Amygdala (tissue), 56 donors: ENCODE results near the gene TBC1D3B.
"Not testable (repeated sequence)": the region's sequence is repeated elsewhere in the genome, so short reads cannot be mapped to it uniquely, and the experiment has no call there.

ENCODE experiments used
- DNase-seq, 56 donors: peaks; one replicate each; lab custom pipeline; 2025; lab: John Stamatoyannopoulos, UW

The TBC1D3B gene

DNA sequence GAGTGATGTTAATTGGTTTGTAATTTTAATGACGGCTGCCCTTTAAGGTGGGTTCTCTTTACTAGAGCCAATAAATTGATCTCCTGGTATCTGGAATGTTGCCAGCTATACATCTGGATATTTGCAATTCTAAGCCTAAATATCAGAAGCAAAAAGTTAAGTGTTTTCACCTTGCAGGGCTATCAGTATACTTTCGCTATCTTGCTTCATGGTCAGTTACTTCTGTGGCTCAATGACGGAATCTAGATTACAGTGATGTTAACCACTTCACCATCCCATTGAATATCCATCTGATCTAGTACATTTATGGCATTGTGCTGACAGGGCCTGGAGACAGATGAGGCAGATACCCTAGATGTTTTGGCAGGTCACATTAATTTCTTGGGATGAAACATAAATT, 44.5 kb downstream of the TBC1D3B start:
- DNase-seq, result no peak

DNA sequence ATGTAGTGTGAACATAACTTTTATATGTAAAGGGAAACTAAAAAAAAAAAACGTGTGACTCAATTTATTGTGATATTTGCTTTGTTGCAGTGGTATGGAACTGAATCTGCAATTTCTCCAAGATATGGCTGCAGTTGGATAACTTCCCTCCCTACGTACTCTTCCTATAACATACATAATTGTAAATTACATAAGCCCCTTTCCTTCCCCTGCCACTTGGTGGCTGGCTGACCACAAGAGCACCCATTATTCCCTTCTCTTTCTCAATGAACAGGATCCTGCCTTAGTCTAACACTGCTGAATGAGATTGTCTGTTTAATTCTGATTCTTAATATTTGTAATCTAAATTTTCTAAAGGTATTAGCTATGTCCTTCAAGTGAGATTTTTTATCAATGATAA, 45.0 kb downstream of the TBC1D3B start:
- no peak for DNase-seq

DNA sequence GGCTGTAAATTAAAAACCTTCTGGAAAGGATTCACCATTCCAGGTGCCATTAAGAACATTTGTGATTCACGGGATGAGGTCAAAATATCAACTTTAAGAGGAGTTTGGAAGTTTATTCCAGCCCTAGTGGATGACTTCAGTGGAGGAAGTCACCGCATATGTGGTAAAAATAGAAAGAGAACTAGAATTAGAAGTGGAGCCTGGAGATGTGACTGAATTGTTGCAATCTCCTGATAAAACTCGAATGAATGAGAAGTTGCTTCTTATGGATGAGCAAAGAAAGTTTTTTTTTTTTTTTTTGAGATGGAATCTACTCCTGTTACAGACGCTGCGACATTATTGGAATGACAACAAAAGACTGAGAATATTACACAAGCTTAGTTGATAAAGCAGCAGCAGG, 46.1 kb downstream of the TBC1D3B start:
- no peak for DNase-seq

DNA sequence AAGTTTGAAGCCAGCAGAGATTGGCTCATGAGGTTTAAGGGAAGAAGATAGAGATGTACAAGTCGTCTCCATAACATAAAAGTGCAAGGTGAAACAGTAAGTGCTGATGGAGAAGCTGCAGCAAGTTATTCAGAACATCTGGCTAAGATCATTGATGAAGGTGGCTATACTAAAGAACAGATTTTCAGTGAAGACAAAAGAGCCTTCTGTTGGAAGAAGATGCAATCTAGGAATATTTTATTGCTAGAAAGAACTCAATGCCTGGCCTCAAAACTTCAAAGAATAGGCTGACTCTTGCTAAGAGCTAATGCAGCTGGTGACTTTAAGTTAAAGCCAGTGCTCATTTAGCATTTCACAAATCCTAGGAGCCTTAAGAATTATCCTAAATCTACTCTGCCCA, 46.8 kb downstream of the TBC1D3B start:
- DNase-seq, result no peak

DNA sequence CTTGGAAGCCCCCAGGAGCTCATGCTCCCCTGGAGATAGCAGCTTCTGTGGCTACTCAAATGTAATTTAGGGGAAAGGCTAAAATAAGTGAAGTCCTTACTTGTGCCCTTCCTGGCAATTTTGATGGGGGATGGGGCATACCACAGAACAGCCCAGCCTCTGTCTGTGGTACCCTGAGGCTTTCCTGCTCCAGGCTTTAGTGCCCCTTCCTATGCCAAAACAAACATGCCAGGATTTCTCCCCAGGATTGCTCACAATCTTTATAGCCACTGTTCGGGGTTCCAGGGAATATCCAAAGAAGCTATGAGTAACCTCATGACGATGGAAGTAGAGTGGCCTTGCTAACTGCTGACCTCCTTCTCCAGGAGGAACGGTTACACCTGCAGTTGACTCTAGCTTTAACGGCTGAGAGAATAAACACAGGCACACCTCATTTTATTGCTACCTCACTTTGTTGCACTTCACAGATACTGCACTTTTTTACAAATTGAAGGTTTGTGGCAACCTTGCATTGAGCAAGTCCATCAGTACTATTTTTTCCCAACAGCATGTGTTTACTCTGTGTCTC, 47.9 kb downstream of the TBC1D3B start:
- DNase-seq, result no peak

DNA sequence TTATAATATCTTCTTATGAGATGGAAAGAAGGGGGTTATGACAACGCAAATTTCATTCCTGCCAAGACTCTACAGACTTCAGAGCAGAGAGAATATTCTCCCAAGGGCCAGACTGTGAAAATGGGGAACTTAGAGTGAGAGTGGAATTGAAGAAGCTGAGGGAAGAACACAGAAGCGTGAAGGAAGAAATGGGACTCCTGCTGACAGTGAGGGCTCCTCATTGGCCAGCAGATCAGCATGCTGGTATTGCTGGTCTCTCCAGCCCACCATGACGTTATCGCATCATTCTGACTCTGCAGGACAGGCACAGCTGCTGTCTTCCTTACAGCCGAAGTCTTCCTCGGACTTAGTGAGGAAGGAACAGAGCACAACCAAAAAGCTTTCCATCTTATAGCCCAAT, 48.5 kb downstream of the TBC1D3B start:
- no peak for DNase-seq

DNA sequence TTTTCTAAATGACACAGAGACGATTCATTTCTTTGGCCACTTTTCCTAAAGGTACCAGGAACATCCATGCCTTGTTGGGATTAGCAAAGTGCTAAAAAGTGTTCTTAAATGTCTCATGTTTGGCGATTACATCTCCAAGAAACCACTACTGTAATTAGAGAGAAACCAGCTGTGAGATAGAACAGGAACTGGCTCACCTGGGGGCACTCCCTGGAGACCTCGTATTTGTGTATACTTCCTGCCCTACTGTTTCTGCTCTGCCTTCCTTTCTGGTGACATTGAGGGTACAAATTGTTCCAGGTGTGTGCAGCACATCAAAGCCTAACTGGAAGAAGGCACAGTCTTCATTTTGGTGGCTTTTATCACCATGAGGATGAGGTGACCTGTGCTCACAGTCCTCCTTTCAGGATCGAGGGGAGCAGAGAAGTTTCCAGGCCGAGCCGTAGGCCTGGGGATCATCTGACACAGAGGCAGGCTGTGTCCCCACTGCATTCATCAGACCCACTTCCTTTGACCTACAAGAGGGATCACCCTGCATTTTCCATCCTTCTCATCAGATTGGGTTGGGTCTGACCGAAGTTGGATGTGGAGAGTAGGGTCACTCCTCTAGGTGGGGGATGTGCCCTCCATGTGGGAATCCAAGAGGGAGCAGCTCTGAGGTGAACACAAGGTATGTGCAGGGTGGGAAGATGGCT, 49.1 kb downstream of the TBC1D3B start:
- no peak for DNase-seq

DNA sequence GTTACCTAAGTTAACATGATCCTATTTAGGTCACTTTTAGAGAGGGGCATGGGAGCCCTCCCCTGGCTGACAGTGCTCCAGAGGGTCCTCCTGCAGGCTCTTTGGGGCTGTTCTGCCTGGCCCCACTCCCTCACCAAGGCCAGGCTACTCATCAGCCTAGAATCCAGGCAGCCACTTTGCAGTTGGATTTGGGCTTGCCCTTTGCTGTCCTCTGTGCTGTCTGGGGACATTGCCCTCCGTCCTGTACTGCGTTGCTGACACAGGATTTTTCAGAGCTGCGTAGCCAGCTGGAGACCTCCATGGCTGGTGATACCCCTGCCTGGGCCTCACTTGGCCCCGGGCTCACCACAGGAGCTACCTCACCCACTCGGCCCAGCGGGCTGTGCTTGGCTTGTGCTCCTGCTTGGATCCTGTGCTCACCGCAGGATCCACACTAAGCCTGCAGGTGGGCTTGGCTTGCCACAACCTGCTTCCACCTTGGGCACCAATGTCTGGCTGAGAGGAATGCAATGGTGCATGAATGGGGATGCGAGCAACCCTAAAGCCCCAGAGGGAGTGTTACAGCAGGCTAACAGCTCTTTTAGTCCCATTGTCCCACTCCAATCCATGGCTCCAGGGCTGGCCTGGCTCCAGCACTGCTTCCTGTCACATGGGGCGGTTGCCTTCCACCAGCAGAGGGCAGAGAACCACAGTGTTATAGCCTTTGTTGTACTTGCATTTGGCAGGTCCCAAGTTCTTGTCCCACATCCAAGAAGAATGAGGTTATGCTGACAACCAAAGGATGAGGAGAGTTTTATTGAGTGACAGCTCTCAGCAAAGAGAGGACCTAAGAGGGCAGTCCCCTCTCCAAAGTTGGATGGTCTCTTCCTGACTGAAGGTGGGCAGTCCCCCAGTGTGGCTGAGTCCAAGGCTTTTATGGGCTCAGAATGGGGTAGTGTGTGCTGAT, 51.3 kb downstream of the TBC1D3B start:
- DNase-seq, result no peak

DNA sequence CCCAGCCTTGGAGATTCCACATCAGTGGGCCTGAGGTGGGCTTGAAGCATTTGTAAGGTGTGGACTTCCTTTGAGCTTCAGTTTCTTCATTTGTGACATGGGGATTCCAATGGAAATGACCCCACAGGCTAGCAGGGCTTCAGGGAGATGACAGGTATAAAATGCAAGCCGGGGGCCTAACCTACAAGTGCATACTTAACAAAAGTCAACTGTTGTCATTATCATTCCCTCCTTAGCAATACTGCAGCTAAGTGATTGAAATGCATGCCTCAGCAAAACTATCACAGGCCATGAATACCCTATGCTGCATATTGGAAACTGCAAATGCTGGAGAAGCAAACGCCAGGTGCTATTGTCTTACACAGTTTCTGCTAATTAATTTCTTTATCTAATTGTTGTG, 53.0 kb downstream of the TBC1D3B start:
- no peak for DNase-seq

DNA sequence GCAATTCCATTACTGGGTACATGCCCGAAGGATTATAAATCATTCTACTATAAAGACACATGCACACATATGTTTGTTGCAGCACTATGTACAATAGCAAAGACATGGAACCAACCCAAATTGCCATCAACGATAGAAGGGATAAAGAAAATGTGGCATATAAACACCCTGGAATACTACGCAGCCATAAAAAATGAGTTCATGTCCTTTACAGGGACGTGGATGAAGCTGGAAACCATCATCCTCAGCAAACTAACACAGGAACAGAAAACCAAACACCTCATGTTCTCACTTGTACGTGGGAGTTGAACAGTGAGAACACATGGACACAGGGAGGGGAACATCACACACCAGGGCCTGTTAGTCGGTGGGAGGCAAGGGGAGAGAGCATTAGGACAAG, 55.3 kb downstream of the TBC1D3B start:
- DNase-seq, result not testable (repeated sequence)

DNA sequence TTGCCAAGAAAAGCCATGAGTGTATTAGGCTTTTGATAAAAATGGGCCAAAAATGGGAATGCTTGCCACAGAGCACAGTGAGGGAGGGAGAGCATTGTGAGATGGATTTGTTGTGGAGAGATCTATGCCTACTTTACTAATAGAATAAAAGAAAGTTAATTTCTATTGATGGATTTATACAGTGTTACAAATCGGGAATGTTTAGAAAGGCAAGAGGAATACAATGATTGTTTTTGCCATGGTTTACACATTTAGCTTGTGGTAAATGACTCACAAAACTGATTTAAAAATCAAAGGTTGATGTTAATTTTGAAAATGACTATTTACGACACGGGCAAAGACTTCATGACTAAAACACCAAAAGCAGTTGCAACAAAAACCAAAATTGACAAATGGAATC, 56.2 kb downstream of the TBC1D3B start:
- no peak for DNase-seq

DNA sequence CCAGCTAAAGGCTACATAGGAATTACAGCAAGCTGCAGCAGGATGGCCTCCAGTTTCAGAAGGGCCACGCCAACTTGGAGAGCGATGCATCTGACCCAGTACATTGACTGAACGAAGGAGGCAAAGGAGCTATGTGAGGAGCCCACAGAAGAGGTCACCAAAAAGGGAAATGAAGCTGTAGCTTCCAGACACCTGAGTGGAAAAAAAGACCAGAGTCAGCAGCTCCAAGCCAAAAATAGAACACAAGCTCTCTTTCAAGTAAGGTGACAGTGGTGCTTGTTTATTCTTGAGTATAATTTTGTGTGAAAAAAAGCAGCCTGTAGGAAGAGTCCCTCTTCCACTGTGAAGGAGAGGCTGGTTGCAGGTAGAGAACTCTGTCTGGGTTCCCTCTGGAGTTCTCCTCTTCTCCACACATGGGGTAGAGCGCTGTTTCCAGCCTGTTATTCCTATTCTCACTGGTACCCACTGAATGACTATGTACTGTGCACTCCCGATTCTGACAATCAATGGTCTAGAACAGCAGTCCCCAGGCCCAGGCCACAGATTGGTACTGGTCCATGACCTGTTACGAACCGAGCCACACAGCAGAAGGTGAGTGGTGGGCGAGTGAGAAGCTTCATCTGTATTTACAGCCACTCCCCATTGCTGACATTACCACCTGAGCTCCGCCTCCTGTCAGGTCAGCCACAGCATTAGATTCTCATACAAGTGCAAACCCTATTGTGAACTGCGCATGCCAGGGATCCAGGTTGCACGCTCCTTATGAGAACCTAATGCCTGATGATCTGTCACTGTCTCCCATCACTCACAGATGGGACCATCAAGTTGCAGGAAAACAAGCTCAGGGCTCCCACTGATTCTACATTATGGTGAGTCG, 57.7 kb downstream of the TBC1D3B start:
- DNase-seq, result no peak

DNA sequence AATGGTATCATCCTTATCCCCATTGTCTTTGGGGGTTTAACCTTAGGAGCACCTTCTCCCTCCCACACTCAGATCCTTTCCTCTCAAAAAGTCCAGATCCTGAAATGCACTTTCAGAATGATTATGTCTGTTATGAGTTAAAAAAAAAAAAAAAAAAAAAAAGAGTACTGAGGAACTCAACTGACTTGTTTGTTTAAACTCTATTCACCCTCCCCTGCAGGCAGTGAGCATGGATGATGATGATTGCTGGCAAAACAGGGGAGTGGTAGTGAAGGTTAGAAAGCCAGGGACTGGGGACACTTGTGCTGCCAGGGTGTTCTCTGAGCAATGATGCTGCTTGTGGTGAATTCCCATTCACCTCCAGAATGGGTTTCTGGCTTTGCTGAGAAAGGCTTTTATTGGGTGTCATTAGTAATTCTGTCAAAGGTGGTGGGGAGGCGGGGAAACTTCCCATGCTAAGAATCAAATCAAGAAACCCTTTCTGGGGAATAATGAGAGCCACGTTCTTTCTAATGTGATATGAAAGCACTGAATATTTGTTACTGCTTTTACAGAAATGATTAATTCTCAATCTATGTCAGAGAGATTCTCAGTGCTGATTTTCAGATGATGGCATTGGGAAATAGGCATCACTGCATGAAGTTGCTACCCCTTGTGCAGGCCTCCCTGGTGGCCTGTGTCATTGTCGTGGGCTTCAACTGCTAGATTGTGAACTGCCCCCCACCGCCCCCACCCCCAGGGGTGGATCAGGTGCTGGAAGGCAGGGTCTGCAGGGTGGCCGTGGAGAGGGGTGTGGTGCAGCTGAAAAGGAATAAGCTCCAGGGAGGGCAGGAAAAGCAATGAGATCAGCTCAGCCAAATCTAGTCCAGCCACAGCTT, 58.7 kb downstream of the TBC1D3B start:
- DNase-seq, result no peak
